Epithelial cell of prostate (primary cell): ENCODE results near the gene GABRB2.

Source experiments
- DNase-seq: peaks from one replicate; pipeline ENCODE4 v3.0.0-alpha.2; 2011; ENCODE audit warnings: low read depth, low spot score
- H3K27ac ChIP-seq: fragments of 450-650 bp; 2 replicates; pipeline ENCODE4 v1.5.1; 2017; ENCODE audit warnings: mild to moderate bottlenecking

Gene GABRB2

GRCh38 chr5:161396171-161396570 is 150.4 kb downstream of the GABRB2 start:
- H3K27ac ChIP-seq = no peak overlapping the region
- no peak for DNase-seq

GRCh38 chr5:161391724-161392123 is 154.8 kb downstream of the GABRB2 start:
- no peak overlapping the region for H3K27ac ChIP-seq
- no peak for DNase-seq

GRCh38 chr5:161391016-161391415 is 155.5 kb downstream of the GABRB2 start:
- no peak overlapping the region for H3K27ac ChIP-seq
- DNase-seq = no peak

- H3K27ac ChIP-seq = no peak overlapping the region
- DNase-seq = no peak
Measured at GRCh38 chr5:161387121-161387520, 159.4 kb downstream of the GABRB2 start.

GRCh38 chr5:161385027-161385426 is 161.5 kb downstream of the GABRB2 start:
- no peak for DNase-seq
- H3K27ac ChIP-seq = no peak overlapping the region

- DNase-seq = no peak
- H3K27ac ChIP-seq = no peak overlapping the region
Measured at GRCh38 chr5:161382685-161383084, 163.8 kb downstream of the GABRB2 start.

GRCh38 chr5:161380486-161380885 is 166.0 kb downstream of the GABRB2 start:
- DNase-seq = no peak
- H3K27ac ChIP-seq = no peak overlapping the region

- no peak overlapping the region for H3K27ac ChIP-seq
- no peak for DNase-seq
Measured at GRCh38 chr5:161378701-161379100, 167.8 kb downstream of the GABRB2 start.

- no peak overlapping the region for H3K27ac ChIP-seq
- DNase-seq = no peak
Measured at GRCh38 chr5:161376034-161376433, 170.5 kb downstream of the GABRB2 start.

GRCh38 chr5:161373345-161373707 is 173.2 kb downstream of the GABRB2 start:
- no peak for DNase-seq
- no peak overlapping the region for H3K27ac ChIP-seq

GRCh38 chr5:161372682-161373344 is 173.7 kb downstream of the GABRB2 start:
- H3K27ac ChIP-seq = no peak overlapping the region
- no peak for DNase-seq

- DNase-seq = no peak
- no peak overlapping the region for H3K27ac ChIP-seq
Measured at GRCh38 chr5:161369022-161369421, 177.5 kb downstream of the GABRB2 start.

- H3K27ac ChIP-seq = no peak overlapping the region
Measured at GRCh38 chr5:161358446-161358845, 188.1 kb downstream of the GABRB2 start.

GRCh38 chr5:161344234-161344633 is 202.3 kb downstream of the GABRB2 start:
- no peak for DNase-seq
- H3K27ac ChIP-seq = no peak overlapping the region

More at GRCh38 chr5:161358446-161358845, 188.1 kb downstream of the GABRB2 start:
- no peak for DNase-seq

GRCh38 chr5:161342886-161343285 is 203.6 kb downstream of the GABRB2 start:
- no peak overlapping the region for H3K27ac ChIP-seq
- no peak for DNase-seq

GRCh38 chr5:161340012-161340411 is 206.5 kb downstream of the GABRB2 start:
- DNase-seq = no peak

GRCh38 chr5:161333194-161333880 is 213.2 kb downstream of the GABRB2 start:
- DNase-seq = no peak
- H3K27ac ChIP-seq = no peak overlapping the region

More at GRCh38 chr5:161340012-161340411, 206.5 kb downstream of the GABRB2 start:
- H3K27ac ChIP-seq = no peak overlapping the region

GRCh38 chr5:161332343-161332742 is 214.2 kb downstream of the GABRB2 start:
- no peak for DNase-seq

GRCh38 chr5:161314033-161314432 is 232.5 kb downstream of the GABRB2 start:
- no peak overlapping the region for H3K27ac ChIP-seq
- DNase-seq = no peak

More at GRCh38 chr5:161332343-161332742, 214.2 kb downstream of the GABRB2 start:
- H3K27ac ChIP-seq = no peak overlapping the region

- no peak overlapping the region for H3K27ac ChIP-seq
- DNase-seq = no peak
Measured at GRCh38 chr5:161312882-161313281, 233.6 kb downstream of the GABRB2 start.

GRCh38 chr5:161311965-161312364 is 234.6 kb downstream of the GABRB2 start:
- no peak overlapping the region for H3K27ac ChIP-seq

More at GRCh38 chr5:161311965-161312364, 234.6 kb downstream of the GABRB2 start:
- DNase-seq = no peak
